Nephron (organoid): Measurements from ENCODE around the gene PAIP1.
A peak's percentile ranks its signal among the peaks of the same experiment; 100 is the strongest.

Experiments
- H3K27ac Mint-ChIP-seq, 3 experiments: 2 replicates each; pipeline ENCODE4 v1.8.0; 2020; ENCODE audit warnings: mixed read lengths in 3 of 3, mild to moderate bottlenecking in 2 of 3, moderate library complexity in 1 of 3
- H3K27me3 Mint-ChIP-seq: 2 replicates; pipeline ENCODE4 v1.8.0; 2021; ENCODE audit warnings: low read depth, mild to moderate bottlenecking, moderate library complexity, mixed read lengths
- H3K36me3 Mint-ChIP-seq: 2 replicates; pipeline ENCODE4 v1.8.0; 2020; ENCODE audit warnings: low read depth, mixed read lengths
- H3K4me1 Mint-ChIP-seq: 2 replicates; pipeline ENCODE4 v1.8.0; 2020; ENCODE audit warnings: mixed read lengths
- H3K4me3 Mint-ChIP-seq, 3 experiments: 2 replicates each; pipeline ENCODE4 v1.8.0; 2020; ENCODE audit warnings: mild to moderate bottlenecking in 3 of 3, mixed read lengths in 3 of 3, moderate library complexity in 2 of 3
- H3K9me3 Mint-ChIP-seq: 2 replicates; pipeline ENCODE4 v1.8.0; 2020; ENCODE audit warnings: mixed read lengths
- TF ChIP-seq, protein P1 (sequence below), 3 experiments: fragments of 200-600 bp; sonication (generic); IDR thresholded peaks; one replicate each; pipeline ENCODE4 v1.5.0; 2021; ENCODE audit warnings: antibody characterized with exemption in 3 of 3; ENCODE audit not compliant: unreplicated experiment in 3 of 3

Gene PAIP1

DNA sequence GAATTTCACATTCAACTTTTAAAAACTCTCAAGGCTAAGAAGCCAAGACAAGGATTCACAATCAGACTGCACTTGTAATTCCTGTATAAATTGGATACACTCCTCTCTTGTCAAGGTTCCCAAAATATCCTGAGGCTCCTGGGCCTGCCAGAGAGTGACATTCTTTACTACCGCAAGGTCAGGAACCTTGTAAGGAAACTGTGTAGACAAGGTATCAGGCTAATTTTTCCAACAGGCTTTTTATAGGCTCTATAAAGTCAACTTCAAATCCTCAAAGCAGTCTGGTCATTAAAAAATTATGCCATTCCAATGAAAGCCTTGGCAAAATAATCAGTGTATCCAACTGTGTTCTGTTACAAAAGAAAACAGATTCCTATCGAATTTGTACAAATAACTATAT is 15.5 kb upstream of the PAIP1 start:
- Mint-ChIP-seq H3K4me3 (no peak overlapping the region), H3K27me3 (no peaks in the 10 kb centered on the region), H3K27ac (peak overlapping the region in 2 of 3 experiments; percentile 40 to 93), H3K9me3 (peaks cover 8% of the 10 kb centered on the region), H3K36me3 (peaks cover 26% of the 10 kb centered on the region), H3K4me1 (peaks cover 17% of the 10 kb centered on the region)
- TF ChIP-seq, protein P1, sequence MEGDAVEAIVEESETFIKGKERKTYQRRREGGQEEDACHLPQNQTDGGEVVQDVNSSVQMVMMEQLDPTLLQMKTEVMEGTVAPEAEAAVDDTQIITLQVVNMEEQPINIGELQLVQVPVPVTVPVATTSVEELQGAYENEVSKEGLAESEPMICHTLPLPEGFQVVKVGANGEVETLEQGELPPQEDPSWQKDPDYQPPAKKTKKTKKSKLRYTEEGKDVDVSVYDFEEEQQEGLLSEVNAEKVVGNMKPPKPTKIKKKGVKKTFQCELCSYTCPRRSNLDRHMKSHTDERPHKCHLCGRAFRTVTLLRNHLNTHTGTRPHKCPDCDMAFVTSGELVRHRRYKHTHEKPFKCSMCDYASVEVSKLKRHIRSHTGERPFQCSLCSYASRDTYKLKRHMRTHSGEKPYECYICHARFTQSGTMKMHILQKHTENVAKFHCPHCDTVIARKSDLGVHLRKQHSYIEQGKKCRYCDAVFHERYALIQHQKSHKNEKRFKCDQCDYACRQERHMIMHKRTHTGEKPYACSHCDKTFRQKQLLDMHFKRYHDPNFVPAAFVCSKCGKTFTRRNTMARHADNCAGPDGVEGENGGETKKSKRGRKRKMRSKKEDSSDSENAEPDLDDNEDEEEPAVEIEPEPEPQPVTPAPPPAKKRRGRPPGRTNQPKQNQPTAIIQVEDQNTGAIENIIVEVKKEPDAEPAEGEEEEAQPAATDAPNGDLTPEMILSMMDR (IDR thresholded peaks at IDR 0.05; ENCODE audit: unreplicated experiment in 3 of 3) = no peak

DNA sequence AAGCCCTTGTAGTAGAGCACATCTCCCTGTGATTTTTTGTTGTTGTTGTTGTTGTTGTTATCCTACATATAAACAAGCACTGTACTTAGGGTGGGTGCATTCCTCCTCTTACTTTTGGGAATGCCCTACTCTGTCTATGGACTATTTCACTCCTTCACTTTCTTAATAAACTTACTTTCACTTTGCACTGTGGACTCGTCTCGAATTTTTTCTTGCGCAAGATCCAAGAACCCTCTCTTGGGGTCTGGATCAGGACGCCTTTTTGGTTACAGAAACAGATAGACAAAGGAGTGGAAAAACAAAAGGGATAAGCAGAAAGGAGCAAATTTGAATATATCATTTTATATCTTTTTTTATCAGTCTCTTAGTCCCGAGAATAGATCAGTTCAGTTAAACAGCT is 14.4 kb upstream of the PAIP1 start:
- H3K36me3 Mint-ChIP-seq = peaks cover 15% of the 10 kb centered on the region
- peaks cover 17% of the 10 kb centered on the region for H3K4me1 Mint-ChIP-seq
- no peaks in the 10 kb centered on the region for H3K27me3 Mint-ChIP-seq
- peak overlapping the region in 2 of 3 experiments; percentile 44 to 93 for H3K27ac Mint-ChIP-seq
- H3K9me3 Mint-ChIP-seq = peaks cover 4% of the 10 kb centered on the region
- TF ChIP-seq, protein P1 (IDR thresholded peaks at IDR 0.05; ENCODE audit: unreplicated experiment in 3 of 3) = no peak
- no peak overlapping the region for H3K4me3 Mint-ChIP-seq

DNA sequence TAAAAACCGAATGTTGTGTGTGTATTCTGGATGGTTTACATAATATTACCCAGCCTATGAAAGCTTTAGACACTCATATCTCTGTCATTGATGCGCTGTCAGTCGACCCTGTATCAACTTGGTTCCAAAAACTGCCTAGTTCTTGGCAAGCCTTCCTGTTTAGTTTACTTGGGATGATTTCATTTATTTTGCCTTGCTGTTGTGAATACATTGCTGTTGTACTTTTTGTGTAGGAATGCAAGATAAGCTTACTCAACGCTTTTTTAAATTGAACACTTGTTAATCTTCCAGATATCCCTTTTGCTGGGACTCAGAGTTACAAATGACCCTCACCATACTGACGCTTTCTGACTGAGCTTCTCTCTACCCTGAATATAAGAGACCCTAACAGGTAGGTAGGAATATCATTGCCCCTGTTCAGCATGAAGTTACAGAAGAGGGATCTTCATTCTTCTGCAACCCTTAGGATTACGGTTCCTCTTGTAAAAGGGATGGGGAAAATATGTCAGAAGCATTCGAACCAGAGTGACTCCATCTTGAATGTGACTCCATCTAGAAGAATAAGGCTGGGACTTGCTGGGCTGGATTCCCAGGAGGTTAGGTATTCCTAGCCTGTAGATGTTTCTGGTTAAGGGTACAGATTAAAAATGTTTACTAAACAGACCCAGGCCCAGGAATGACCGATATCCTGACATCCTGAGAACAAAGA is 13.7 kb upstream of the PAIP1 start:
- TF ChIP-seq, protein P1 (IDR thresholded peaks at IDR 0.05; ENCODE audit: unreplicated experiment in 3 of 3) = no peak
- Mint-ChIP-seq H3K4me3 (no peak overlapping the region), H3K27me3 (no peaks in the 10 kb centered on the region), H3K27ac (peak overlapping the region in 1 of 3 experiments; percentile 93), H3K36me3 (peaks cover 9% of the 10 kb centered on the region), H3K9me3 (no peaks in the 10 kb centered on the region), H3K4me1 (peaks cover 18% of the 10 kb centered on the region)

DNA sequence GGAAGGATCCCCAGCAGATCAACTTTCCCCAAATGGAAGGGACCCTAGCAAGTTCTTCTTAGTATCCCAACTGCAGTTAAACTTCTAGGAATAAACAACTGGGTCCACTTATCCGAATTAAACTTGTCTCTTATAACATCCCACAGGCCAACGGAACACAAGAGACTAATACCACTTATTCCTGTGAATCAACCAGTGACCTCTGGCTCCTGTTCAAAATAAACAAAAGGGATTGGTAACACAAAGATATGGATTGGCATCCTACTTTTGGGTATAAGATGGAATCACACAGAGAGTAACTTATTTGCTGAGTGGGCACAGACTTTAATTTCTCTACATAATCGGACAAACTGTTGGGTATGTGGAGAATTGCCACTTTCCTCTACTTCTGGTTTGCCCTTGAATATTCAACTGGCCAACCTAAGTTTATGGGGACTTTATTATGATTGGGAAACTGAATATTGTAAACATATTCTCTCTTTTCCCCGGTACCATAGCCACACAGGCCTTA is 12.4 kb upstream of the PAIP1 start:
- H3K9me3 Mint-ChIP-seq = no peaks in the 10 kb centered on the region
- TF ChIP-seq, protein P1 (IDR thresholded peaks at IDR 0.05; ENCODE audit: unreplicated experiment in 3 of 3) = no peak
- H3K4me3 Mint-ChIP-seq = no peak overlapping the region
- no peaks in the 10 kb centered on the region for H3K27me3 Mint-ChIP-seq
- H3K27ac Mint-ChIP-seq = no peak overlapping the region
- no peaks in the 10 kb centered on the region for H3K36me3 Mint-ChIP-seq
- H3K4me1 Mint-ChIP-seq = peaks cover 21% of the 10 kb centered on the region

DNA sequence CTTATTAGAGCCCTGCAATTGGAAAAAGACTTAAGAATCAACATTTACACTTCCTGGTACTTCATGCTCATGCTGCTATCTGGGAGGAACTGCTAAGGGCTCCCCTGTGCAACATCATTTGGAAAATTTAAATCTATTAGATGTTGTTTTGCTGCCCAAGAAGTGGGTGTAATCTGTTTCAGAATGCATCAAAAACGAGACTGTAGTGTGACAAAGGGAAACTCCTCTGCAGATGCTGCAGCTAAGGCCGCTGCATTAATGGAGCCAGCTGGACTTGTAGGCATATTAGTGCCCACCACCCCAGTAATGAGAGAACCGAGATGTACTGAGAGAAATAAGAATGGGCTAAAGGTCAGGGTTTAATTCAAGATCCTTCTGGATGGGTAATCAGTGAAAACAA is 11.1 kb upstream of the PAIP1 start:
- Mint-ChIP-seq H3K9me3 (no peaks in the 10 kb centered on the region), H3K36me3 (no peaks in the 10 kb centered on the region), H3K4me3 (no peak overlapping the region), H3K27ac (no peak overlapping the region), H3K27me3 (no peaks in the 10 kb centered on the region), H3K4me1 (peaks cover 30% of the 10 kb centered on the region)
- TF ChIP-seq, protein P1 (IDR thresholded peaks at IDR 0.05; ENCODE audit: unreplicated experiment in 3 of 3) = no peak

DNA sequence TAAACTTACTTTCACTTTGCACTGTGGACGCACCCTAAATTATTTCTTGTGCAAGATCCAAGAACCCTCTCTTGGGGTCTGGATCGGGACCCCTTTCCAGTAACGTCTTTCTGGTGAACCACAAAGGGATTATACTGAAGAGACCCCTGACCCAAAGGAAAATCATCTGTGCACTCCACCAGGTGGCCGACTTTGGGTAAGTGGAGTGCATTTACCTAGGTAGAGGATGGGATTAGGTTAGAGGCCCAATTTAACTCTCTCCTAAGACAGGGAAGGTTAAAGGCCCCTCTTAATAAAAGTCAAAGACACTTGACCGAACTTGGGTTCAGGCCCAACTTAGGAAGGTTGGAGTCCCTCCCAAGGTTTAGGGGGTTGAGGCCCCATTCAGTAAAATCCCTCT is 8.2 kb upstream of the PAIP1 start:
- H3K4me1 Mint-ChIP-seq = peaks cover 25% of the 10 kb centered on the region
- H3K27me3 Mint-ChIP-seq = no peaks in the 10 kb centered on the region
- peak overlapping the region in 1 of 3 experiments; percentile 44 for H3K27ac Mint-ChIP-seq
- H3K36me3 Mint-ChIP-seq = no peaks in the 10 kb centered on the region
- no peaks in the 10 kb centered on the region for H3K9me3 Mint-ChIP-seq
- TF ChIP-seq, protein P1 (IDR thresholded peaks at IDR 0.05; ENCODE audit: unreplicated experiment in 3 of 3) = no peak
- H3K4me3 Mint-ChIP-seq = no peak overlapping the region
